Measurements from ENCODE around the gene GABRB2.
"Not testable (repeated sequence)": the region's sequence is repeated elsewhere in the genome, so short reads cannot be mapped to it uniquely, and the experiment has no call there.

GABRB2 gene

DNA sequence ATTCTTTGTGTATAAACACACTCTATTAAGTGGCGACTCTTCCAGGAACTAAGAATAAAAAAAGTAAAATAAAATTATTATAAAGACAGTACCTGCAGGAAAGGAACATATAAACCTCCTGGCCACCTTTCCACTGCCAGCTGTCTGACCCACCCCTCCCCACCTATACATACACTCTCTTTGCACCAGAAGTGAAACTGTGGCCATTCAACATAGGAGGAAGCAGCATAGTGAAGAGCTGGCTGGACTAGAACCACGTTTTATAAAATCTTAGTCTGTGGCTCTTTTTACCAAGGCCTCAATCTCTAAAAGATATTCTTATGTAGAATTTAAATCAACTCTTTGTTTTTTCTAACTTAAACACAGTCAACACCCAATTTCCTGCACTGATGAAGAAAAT is 289.6 kb downstream of the GABRB2 start:
- Mint-ChIP-seq H3K27ac (no peak overlapping the region), H3K27me3 (no peaks in the 10 kb centered on the region), H3K36me3 (no peaks in the 10 kb centered on the region), H3K9me3 (no peaks in the 10 kb centered on the region), H3K4me3 (no peak overlapping the region), H3K4me1 (no peaks in the 10 kb centered on the region)
- no peak for ATAC-seq (ENCODE audit: low read depth)
- no peak for DNase-seq (ENCODE audit: low spot score in 2 of 2)

DNA sequence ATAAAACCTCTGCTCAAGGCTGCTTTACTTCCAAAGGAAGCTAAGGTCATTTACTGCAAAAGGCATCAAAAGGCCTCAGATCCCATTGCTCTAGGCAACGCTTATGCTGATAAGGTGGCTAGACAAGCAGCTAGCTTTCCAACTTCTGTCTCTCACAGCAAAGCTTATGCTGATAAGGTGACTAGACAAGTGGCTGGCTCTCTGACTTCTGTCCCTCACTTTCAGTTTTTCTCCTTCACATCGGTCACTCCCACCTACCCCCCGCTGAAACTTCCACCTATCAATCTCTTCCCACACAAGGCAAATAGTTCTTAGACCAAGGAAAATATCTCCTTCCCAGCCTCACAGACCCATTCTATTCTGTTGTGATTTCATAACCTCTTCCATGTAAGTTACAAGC is 293.6 kb downstream of the GABRB2 start:
- not testable (repeated sequence) for H3K4me1 Mint-ChIP-seq, H3K4me3 Mint-ChIP-seq, H3K27me3 Mint-ChIP-seq

DNA sequence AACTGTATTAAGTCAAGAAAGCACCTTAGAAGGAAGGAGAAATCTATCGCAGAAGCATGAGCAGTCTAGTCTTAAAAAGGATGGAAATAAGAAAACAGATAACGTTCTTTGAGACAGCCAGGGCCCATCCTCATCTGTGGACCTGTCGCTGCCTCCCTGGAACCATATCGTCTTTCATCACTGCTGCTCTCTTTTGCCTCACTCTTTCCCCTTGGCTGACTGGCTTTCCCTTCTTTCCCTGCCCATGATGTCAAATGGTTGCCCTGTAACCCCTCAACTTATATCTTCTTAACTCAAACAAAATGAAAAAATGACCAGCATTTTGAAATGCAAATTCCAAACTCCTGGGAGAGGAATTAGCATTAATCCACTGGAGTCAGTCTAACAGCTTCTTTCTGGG is 299.8 kb downstream of the GABRB2 start:
- H3K27ac Mint-ChIP-seq: no peak overlapping the region
- no peaks in the 10 kb centered on the region for H3K4me1 Mint-ChIP-seq
- H3K4me3 Mint-ChIP-seq: no peak overlapping the region
- H3K27me3 Mint-ChIP-seq: no peaks in the 10 kb centered on the region
- ATAC-seq (ENCODE audit: low read depth): no peak
- peaks cover 8% of the 10 kb centered on the region for H3K9me3 Mint-ChIP-seq
- H3K36me3 Mint-ChIP-seq: no peaks in the 10 kb centered on the region
- no peak for DNase-seq (ENCODE audit: low spot score in 2 of 2)

More for the DNA sequence above, 293.6 kb downstream of the GABRB2 start:
- H3K9me3 Mint-ChIP-seq; H3K27ac Mint-ChIP-seq; ATAC-seq (ENCODE audit: low read depth); DNase-seq (ENCODE audit: low spot score in 2 of 2); H3K36me3 Mint-ChIP-seq: not testable (repeated sequence)

DNA sequence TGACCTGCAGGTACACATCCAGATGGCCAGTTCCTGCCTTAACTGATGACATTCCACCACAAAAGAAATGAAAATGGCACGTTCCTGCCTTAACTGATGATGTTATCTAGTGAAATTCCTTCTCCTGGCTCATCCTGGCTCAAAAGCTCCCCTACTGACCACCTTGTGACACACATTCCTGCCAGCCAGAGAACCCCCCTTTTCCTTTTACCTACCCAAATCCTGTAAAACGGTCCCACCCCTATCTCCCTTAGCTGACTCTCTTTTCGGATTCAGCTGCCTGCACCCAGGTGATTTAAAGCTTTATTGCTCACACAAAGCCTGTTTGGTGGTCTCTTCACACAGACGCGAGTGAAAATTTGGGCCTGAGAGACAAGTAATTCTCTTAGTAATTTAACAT is 300.7 kb downstream of the GABRB2 start:
- not testable (repeated sequence) for H3K4me3 Mint-ChIP-seq; DNase-seq (ENCODE audit: low spot score in 2 of 2); H3K36me3 Mint-ChIP-seq; H3K4me1 Mint-ChIP-seq; H3K27ac Mint-ChIP-seq; H3K27me3 Mint-ChIP-seq; ATAC-seq (ENCODE audit: low read depth)
- peaks cover 16% of the 10 kb centered on the region for H3K9me3 Mint-ChIP-seq
